ENCODE data around the gene LONRF2.

Gene LONRF2

DNA sequence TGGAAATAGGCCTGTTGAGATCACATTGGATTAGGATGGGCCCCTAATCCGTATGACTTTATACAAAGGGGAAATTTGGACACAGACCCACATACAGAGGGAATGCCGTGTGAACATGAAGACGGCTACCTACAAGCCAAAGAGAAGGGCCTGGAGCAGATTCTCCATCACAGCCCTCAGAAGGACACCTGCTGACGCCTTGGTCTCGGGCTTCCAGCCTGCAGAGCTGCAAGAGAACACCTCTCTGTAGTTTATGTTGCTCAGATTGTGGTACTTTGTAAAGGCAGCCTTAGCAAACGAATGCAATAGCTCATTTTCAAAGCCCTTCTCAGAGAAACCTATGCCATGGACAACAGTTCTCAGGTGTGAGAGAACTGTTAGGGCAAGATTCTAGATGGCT lies 86.1 kb downstream of the LONRF2 start:
- Histone ChIP-seq H3K9me3 (ENCODE audit: control insufficient read depth, insufficient read depth, low read length) (no peaks in the 10 kb centered on the region), H3K4me1 (ENCODE audit: insufficient read depth, low read length) (peaks cover 10% of the 10 kb centered on the region), H3K9ac (ENCODE audit: low read depth, low read length) (no peak overlapping the region), H3K36me3 (ENCODE audit: insufficient read depth, low read length) (no peaks in the 10 kb centered on the region)

DNA sequence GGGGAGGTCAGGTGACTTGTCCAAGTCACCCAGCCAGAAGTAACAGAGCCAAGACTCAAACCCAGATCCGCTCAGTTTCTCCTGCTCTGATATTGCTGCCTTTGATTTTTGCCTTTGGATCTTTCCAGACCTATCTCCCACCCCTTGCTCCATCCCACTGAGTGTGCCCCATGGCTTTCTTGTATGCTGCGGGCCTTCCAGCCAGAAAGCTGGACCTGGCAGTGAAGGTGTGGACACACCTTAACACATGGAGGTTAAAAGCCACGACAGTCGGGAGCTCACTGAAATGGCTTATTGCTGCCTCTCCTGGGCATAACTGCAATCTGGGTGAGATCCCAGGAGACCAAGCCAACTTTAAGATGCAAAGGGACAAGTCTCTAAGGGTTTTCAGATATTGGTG lies 86.7 kb downstream of the LONRF2 start:
- Histone ChIP-seq H3K36me3 (ENCODE audit: insufficient read depth, low read length) (no peaks in the 10 kb centered on the region), H3K9ac (ENCODE audit: low read depth, low read length) (no peak overlapping the region), H3K4me1 (ENCODE audit: insufficient read depth, low read length) (peaks cover 10% of the 10 kb centered on the region), H3K9me3 (ENCODE audit: control insufficient read depth, insufficient read depth, low read length) (no peaks in the 10 kb centered on the region)

DNA sequence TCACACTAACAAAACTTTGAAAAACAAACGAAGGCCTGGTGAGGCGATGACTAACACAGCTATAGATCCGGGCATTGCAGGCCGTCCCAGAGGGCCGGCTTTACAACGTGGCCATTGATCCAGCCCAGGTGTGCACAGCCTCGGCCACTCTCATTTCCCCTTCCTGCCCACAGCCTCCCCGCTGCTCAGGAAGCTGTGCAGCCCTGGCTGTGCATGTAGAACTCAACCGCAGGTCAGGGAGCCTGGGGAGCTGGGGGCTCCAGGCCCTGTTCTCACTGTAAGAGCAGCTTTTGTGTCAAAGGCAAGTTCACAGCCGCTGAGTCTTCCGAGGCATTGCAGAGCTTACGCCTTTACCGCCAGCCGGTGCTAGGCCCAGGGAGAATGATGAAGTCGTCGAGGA lies 87.2 kb downstream of the LONRF2 start:
- H3K9ac ChIP-seq (ENCODE audit: low read depth, low read length), result no peak overlapping the region
- no peaks in the 10 kb centered on the region for H3K9me3 ChIP-seq (ENCODE audit: control insufficient read depth, insufficient read depth, low read length)
- no peaks in the 10 kb centered on the region for H3K36me3 ChIP-seq (ENCODE audit: insufficient read depth, low read length)
- peaks cover 10% of the 10 kb centered on the region for H3K4me1 ChIP-seq (ENCODE audit: insufficient read depth, low read length)

DNA sequence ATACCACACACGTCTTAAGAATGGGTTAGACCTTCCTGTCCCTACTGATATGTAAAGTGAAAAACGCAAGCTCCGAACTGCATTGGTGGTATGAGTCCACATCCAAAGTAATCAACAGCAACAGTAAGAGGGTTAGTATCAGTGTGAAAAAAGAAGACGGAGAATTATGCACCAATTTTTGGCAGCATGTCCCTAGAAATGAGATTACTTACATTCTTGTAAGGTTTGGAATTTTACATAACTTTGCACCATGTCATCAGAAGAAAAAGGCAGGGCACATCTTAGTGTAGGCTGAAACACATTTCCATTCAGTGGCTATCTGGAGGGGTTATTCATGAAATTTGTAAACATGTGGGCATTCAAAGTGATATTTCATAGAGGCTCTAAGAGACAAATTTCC lies 88.2 kb downstream of the LONRF2 start:
- Histone ChIP-seq H3K36me3 (ENCODE audit: insufficient read depth, low read length) (no peaks in the 10 kb centered on the region), H3K9ac (ENCODE audit: low read depth, low read length) (no peak overlapping the region), H3K9me3 (ENCODE audit: control insufficient read depth, insufficient read depth, low read length) (no peaks in the 10 kb centered on the region), H3K4me1 (ENCODE audit: insufficient read depth, low read length) (peaks cover 10% of the 10 kb centered on the region)

DNA sequence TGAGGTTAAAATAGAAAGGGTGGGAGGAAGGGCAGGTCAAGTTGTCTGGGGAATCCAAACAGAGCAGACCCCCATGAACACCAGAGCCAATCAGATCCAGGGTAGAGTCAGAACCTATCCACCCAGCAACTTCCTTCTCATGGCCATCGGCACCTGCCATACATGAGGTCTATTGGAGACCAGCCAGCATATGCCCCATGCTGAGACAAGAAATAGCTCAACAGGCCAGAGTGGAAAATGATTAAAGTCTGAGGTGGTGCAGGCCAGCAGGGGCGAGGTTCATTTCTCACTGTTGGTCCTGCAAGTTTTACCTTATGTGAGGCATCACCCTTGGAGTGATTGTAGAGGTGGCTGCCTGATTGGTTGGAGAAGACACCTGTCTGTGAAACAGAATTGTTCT lies 89.2 kb downstream of the LONRF2 start:
- Histone ChIP-seq H3K9ac (ENCODE audit: low read depth, low read length) (no peak overlapping the region), H3K4me1 (ENCODE audit: insufficient read depth, low read length) (peaks cover 10% of the 10 kb centered on the region), H3K9me3 (ENCODE audit: control insufficient read depth, insufficient read depth, low read length) (no peaks in the 10 kb centered on the region), H3K36me3 (ENCODE audit: insufficient read depth, low read length) (no peaks in the 10 kb centered on the region)

DNA sequence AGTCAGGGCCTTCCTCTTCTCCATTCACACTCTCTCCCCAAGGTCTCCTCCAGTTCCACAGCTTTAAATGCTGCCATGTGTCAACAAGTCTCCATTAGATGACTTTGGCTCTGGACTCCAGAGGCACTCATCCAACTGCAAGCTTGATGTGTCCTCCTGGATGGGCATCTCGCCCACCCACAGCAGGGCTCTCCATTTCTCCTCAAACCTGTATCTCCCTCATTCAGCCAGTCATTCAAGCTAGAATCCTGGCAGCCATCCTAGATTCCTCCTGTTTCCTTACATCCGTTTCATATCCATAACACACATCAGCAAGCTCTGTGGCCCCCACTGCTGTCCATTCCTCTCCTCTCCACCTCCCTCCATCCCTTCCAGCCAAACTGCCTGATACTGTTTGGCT lies 91.5 kb downstream of the LONRF2 start:
- H3K4me1 ChIP-seq (ENCODE audit: insufficient read depth, low read length), result peaks cover 10% of the 10 kb centered on the region
- no peaks in the 10 kb centered on the region for H3K9me3 ChIP-seq (ENCODE audit: control insufficient read depth, insufficient read depth, low read length)
- H3K9ac ChIP-seq (ENCODE audit: low read depth, low read length), result no peak overlapping the region
- H3K36me3 ChIP-seq (ENCODE audit: insufficient read depth, low read length), result no peaks in the 10 kb centered on the region

DNA sequence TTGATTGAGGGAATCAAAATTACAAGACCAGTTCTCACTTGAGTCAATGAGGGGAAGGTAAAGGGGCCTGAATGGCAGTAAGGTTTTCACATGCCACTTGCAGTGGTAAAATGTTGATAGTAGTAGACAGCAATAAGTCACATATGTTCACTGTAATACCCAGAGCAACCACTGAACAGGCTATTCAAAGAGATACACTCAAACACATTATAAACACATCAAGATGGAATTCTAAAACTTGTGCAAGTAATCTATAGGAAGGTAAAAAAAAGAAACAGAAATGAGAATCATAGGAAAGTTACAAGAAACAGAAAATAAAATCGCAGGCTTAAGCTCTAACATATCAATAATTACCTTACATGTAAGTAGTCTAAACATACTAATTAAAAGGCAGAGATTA lies 93.3 kb downstream of the LONRF2 start:
- Histone ChIP-seq H3K9ac (ENCODE audit: low read depth, low read length) (no peak overlapping the region), H3K4me1 (ENCODE audit: insufficient read depth, low read length) (0 out of 2 replicates have a peak, but pooled peaks cover under 1% of the 10 kb centered on the region), H3K36me3 (ENCODE audit: insufficient read depth, low read length) (no peaks in the 10 kb centered on the region), H3K9me3 (ENCODE audit: control insufficient read depth, insufficient read depth, low read length) (no peaks in the 10 kb centered on the region)

DNA sequence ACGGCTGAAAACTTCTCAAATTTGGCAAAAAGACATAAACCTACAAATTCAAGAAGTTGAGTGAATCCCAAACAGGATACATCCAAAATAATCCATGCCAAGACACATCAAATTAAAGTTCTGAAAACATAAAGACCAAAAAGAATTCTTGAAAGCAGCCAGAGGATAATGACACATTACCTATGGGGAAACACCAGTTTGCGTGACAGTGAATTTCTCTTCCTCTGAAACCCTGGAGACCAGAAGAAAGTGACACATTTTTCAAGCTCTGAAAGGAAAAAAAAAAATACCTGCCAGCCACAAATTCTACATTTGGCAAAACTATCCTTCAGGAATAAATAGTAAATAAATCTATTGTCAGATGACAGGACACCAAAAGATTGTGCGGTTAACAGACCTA lies 93.9 kb downstream of the LONRF2 start:
- H3K9me3 ChIP-seq (ENCODE audit: control insufficient read depth, insufficient read depth, low read length), result no peaks in the 10 kb centered on the region
- no peaks in the 10 kb centered on the region for H3K36me3 ChIP-seq (ENCODE audit: insufficient read depth, low read length)
- no peaks in the 10 kb centered on the region for H3K4me1 ChIP-seq (ENCODE audit: insufficient read depth, low read length)
- H3K9ac ChIP-seq (ENCODE audit: low read depth, low read length), result no peak overlapping the region

DNA sequence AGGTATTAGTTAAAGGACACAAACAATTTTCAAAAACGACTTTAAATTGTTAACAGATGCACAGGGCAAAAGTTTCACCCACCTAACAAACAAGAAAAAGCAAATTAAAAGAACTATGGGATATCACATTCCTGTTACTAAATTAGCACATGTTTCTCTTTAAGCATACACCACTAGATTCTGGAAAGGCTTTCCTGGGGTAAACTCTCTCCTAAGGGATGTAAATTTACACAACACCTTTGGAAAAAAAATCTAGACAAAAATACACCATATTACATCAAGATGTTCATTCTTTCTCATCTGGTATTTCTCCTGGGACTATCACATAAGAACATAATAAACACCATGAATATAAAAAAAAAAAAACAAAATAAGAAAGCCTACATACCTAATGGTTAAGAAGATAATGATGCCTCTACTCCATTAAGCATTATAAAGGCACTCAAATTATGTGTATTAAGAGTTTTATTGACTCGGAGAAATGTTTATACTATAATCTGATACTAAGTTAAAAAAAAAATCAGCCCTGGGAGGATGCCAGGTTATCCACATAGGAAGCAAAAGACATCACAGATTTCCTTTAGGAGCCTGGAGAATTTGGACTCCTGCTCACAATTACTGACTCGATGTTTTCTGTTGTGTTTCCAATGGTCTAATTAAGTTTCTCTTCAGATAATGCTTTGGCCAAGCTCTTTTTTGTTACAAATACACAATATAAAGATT lies 97.2 kb downstream of the LONRF2 start:
- Histone ChIP-seq H3K9me3 (ENCODE audit: control insufficient read depth, insufficient read depth, low read length) (no peaks in the 10 kb centered on the region), H3K36me3 (ENCODE audit: insufficient read depth, low read length) (no peaks in the 10 kb centered on the region), H3K9ac (ENCODE audit: low read depth, low read length) (no peak overlapping the region), H3K4me1 (ENCODE audit: insufficient read depth, low read length) (no peaks in the 10 kb centered on the region)

DNA sequence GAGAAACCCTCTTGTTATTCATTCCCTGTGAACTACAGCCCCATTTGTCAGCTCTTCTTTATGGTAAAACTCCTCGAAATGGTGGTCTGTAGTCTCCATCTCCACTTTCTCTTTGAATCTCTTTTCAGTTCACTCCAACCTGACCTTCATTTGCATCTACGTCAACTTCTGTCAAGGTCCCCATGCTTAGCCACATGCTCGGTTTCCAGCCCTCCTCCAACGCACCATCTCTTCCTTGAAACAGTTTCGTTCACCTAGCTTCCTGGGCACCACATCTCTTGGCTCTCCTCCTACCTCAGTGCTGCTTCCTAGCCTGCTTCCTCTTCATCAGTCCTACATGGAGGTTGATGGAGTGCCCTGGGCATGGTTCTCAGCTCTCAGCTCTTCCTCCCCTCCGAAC lies 98.8 kb downstream of the LONRF2 start:
- H3K36me3 ChIP-seq (ENCODE audit: insufficient read depth, low read length), result no peaks in the 10 kb centered on the region
- H3K9ac ChIP-seq (ENCODE audit: low read depth, low read length), result no peak overlapping the region
- no peaks in the 10 kb centered on the region for H3K9me3 ChIP-seq (ENCODE audit: control insufficient read depth, insufficient read depth, low read length)
- H3K4me1 ChIP-seq (ENCODE audit: insufficient read depth, low read length), result no peaks in the 10 kb centered on the region

All from ES-I3 (cell line).